GM19023 (cell line): ENCODE results near the gene PALS1.
A peak's percentile ranks its signal among the peaks of the same experiment; 100 is the strongest.

Source experiments
- ATAC-seq: cut with Tn5 transposase; IDR thresholded peaks from one replicate; pipeline ENCODE4 v1.9.1; 2021; ENCODE audit warnings: mild to moderate bottlenecking, moderate library complexity; ENCODE audit not compliant: unreplicated experiment

PALS1 gene

GRCh38 chr14:67241411-67242167, at the start of gene PALS1:
PALS1 (plus strand) TSS chr14:67241435; CDS start chr14:67279171, 37,736 bp downstream.
- ATAC-seq = peak; percentile 44

GRCh38 chr14:67191768-67192290, 49.4 kb upstream of the PALS1 start:
- no peak for ATAC-seq

- no peak for ATAC-seq
Observed at GRCh38 chr14:67192366-67192765, 48.9 kb upstream of the PALS1 start.

GRCh38 chr14:67195279-67195678, 46.0 kb upstream of the PALS1 start:
- no peak for ATAC-seq

- no peak for ATAC-seq
Observed at GRCh38 chr14:67199016-67199415, 42.2 kb upstream of the PALS1 start.

GRCh38 chr14:67207810-67208209, 33.4 kb upstream of the PALS1 start:
- ATAC-seq = no peak

- no peak for ATAC-seq
Observed at GRCh38 chr14:67218126-67218525, 23.1 kb upstream of the PALS1 start.

GRCh38 chr14:67221248-67221981, 19.8 kb upstream of the PALS1 start:
- ATAC-seq = no peak

- ATAC-seq = no peak
Observed at GRCh38 chr14:67221982-67222328, 19.3 kb upstream of the PALS1 start.

- ATAC-seq = no peak
Observed at GRCh38 chr14:67225523-67225922, 15.7 kb upstream of the PALS1 start.

- ATAC-seq = no peak
Observed at GRCh38 chr14:67228325-67228984, 12.8 kb upstream of the PALS1 start.

GRCh38 chr14:67232066-67232465, 9.2 kb upstream of the PALS1 start:
- no peak for ATAC-seq

- no peak for ATAC-seq
Observed at GRCh38 chr14:67232621-67233020, 8.6 kb upstream of the PALS1 start.

- ATAC-seq = no peak
Observed at GRCh38 chr14:67237591-67237990, 3.6 kb upstream of the PALS1 start.

- ATAC-seq = no peak
Observed at GRCh38 chr14:67239582-67239981, 1.7 kb upstream of the PALS1 start.

GRCh38 chr14:67240168-67240932, 885 bp upstream of the PALS1 start:
- no peak for ATAC-seq

- ATAC-seq = peak; percentile 91
Observed at GRCh38 chr14:67240978-67241410, 241 bp upstream of the PALS1 start.

- ATAC-seq = no peak
Observed at GRCh38 chr14:67242168-67242420, 859 bp downstream of the PALS1 start.

GRCh38 chr14:67245104-67245503, 3.9 kb downstream of the PALS1 start:
- no peak for ATAC-seq

- ATAC-seq = no peak
Observed at GRCh38 chr14:67251573-67252226, 10.5 kb downstream of the PALS1 start.
